NK-92 treated with Interleukin-12 subunit alpha and Interleukin-12 subunit beta, amount 100 ng/mL, for 24 hours (cell line): Measurements from ENCODE around the gene TENT5A.

Source experiments
- DNase-seq: peaks from one replicate; lab custom pipeline; 2025; lab: John Stamatoyannopoulos, UW

The TENT5A gene

DNA sequence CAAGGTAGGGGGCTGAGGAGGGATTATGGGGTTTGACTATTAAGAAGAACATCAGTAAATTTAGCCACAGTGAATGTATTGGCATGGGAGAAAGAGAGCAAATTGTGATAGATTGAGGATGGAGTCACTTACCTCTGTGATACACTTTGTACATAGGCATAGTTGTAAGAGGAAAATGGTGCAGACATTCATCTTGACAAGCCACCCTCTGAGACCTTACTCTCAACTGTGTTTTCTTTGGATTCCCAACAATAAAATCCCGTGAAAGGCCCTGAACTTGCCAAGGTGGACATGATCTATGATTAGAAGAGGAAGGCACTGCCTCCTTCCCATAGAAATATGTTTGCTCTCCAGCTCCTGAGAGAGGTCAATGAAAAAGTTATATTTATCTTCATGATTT lies 18.6 kb upstream of the TENT5A start:
- DNase-seq = no peak

- no peak for DNase-seq
These were observed 17.9 kb upstream of the TENT5A start for GRCh38 chr6:81770381-81770780.

DNA sequence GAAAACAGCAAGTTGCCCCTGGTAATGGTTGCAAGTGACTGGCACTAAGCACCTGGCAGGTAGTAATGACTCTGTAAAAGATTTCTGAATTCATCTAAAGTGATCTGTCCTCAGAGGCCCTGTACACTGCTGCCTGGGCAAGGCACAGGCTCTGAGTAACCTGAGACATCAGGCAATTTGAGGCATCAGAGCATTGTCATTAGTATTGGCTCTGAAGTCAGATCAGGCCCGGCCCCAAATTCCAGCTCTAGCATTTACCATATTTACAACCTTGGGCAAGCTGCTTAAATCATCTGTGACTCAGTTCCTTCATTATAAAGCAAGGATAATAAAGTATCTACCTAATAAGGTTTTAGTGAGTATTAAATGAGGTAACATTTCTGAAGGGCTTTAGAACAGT lies 17.3 kb upstream of the TENT5A start:
- no peak for DNase-seq

DNA sequence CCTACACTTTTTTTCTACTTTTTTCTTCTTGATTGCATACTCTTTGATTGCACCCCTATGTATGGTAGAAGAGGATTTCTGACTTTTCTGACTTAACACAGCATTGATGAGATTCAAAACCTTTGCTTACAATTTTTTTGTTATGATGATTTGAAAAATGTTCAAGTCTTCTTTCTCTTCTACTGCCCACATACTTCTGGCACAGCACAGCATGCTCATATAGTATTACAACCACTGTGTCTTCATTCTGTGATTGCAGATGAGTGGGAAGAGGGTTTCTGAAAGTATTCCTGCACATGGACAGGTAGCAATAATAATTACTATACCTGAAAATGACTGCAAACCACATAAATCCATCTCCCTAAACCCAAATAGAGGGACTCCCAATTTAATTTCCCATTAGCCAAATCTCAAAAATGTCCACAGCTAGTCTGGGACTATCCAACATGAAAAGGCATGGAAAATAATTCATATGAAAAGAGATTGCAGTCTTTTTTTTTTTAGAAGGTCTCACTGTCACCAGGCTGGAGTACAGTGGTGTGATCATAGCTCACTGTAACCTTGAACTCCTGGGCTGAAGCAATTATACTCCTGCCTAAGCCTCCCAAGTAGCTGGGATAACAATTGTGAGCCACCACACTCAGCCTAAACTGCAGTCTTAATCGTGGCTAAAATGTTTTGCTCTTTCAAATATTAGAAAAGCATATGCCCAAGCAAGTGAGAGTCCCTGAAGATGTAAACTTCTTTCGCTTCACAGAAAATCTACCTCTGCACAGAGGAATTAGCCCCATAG lies 15.9 kb upstream of the TENT5A start:
- DNase-seq = no peak

GRCh38 chr6:81767163-81767891 lies 14.8 kb upstream of the TENT5A start:
- no peak for DNase-seq

GRCh38 chr6:81766482-81767069 lies 14.1 kb upstream of the TENT5A start:
- no peak for DNase-seq

GRCh38 chr6:81764531-81764930 lies 12.1 kb upstream of the TENT5A start:
- DNase-seq = no peak

DNA sequence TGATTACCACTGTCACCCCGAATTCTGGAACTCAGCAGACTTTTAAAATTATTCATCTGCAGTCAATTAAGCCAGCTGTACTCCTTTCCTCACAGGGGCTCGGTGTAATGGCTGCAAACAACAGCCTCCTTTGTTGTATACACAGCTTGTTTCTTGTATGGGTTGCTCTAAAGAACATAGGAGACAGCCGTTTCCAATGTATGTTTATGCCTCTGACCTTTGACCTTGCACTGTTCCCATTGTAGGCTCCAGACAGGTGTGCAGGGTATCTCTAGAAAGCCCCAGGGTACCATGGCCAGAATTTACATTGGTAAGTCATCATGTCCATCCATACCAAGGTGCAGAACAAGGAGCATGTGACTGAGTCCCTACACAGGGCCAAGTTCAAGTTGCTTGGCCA lies 11.5 kb upstream of the TENT5A start:
- no peak for DNase-seq

- DNase-seq = no peak
These were observed 10.6 kb upstream of the TENT5A start for GRCh38 chr6:81763051-81763450.

GRCh38 chr6:81762606-81763005 lies 10.1 kb upstream of the TENT5A start:
- DNase-seq = no peak

DNA sequence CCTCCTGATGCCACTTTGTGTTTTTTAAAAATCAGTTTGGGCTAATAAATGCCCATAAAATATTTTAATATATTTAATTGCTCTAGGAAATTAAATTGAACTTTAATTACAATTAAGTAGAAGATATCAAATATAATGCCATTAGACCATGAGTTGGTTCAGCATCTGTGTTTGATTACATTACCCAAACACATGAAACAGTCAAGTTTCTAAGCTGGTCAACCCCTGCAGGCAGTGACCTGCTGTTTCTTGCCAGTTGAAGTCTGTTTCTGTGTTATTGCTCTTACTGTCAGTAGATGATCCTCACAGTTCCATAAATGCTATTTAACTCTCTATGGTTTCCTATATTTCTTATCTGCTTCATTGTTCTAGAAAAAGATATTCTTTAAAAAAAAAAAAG lies 9.7 kb upstream of the TENT5A start:
- DNase-seq = no peak

- DNase-seq = no peak
These were observed 8.7 kb upstream of the TENT5A start for GRCh38 chr6:81761197-81761596.

- DNase-seq = no peak
These were observed 7.3 kb upstream of the TENT5A start for GRCh38 chr6:81759782-81760181.

DNA sequence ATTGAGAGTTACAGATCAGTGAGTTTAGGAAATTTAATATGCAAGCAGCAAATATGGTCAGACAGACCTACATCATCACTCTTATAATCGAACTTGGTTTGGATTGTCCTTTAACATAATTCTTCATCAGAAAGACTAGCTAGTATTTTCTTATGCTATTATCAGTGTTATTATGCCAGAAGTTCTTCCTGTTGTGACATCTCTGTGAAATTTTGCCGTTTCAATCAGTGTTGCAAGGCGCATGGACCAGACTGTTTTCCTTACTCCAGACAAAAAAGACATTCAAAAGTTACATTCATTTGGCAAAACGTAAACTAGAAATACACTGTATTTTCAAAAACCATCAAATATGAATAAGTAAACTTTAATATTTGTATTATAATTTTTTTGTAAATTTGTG lies 5.7 kb upstream of the TENT5A start:
- DNase-seq = no peak

DNA sequence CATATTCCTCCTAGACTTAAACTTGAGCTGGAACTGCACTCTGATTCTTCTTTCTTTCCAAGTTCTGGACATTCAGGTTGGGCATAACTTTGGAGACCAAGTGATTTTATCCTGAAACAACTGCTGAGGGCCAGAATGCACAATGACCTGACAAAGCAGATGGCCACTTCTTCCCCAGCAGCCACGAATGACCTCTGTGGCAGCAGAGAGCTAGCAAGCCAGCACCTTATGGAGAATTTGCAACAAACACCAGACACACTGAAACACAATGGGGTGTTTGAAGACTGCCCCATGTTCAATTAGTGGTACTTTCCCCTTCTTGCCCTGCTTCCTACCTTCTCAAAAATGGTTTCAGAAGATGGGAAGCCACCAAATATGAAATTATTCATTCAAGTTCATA lies 4.2 kb upstream of the TENT5A start:
- no peak for DNase-seq

- no peak for DNase-seq
These were observed 3.1 kb upstream of the TENT5A start for GRCh38 chr6:81755551-81755950.

GRCh38 chr6:81754906-81755305 lies 2.4 kb upstream of the TENT5A start:
- DNase-seq = no peak

- DNase-seq = no peak
These were observed 1.5 kb upstream of the TENT5A start for GRCh38 chr6:81753711-81754577.

GRCh38 chr6:81752921-81753710 lies 635 bp upstream of the TENT5A start:
- DNase-seq = no peak

DNA sequence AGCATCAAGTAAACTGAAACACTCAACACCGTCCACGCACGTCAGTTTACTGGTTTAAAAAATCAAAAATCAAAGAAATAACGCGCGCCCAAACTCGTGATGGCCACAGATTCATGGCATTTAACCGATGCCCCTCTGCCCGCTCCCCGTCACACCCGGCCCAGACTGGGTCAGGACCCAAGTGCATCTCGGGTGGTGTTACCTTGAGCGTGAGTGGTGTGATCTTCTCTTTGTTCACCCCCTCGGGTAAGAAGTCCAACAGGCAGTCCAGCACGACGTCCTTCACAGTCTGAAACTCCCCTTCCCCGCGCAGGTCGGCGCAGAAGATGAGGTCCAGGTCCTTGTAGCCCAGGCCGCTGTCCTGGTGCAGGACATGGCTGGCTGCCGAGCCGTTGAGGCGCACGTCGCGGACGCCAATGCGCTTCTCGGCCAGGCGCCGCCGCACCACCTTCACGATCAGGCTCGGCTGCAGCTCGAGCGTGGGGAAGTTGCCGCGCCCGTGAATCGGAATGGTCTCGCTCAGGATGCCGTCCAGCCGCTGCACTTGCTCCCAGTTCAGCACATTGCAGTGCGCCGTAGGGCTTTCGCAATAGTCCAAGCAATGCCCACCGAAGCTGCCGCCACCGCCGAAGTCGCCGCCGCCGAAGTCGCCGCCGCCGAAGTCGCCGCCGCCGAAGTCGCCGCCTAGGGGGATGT lies 945 bp downstream of the TENT5A start:
- DNase-seq = no peak
